HG03159 (cell line): ENCODE measurements around the gene AZIN2.
"Not testable (repeated sequence)": the region's sequence is repeated elsewhere in the genome, so short reads cannot be mapped to it uniquely, and the experiment has no call there.

Source experiments
- ATAC-seq: cut with Tn5 transposase; IDR thresholded peaks from one replicate; pipeline ENCODE4 v1.9.1; 2021; ENCODE audit warnings: mild to moderate bottlenecking, moderate library complexity; ENCODE audit not compliant: unreplicated experiment

Gene AZIN2

DNA sequence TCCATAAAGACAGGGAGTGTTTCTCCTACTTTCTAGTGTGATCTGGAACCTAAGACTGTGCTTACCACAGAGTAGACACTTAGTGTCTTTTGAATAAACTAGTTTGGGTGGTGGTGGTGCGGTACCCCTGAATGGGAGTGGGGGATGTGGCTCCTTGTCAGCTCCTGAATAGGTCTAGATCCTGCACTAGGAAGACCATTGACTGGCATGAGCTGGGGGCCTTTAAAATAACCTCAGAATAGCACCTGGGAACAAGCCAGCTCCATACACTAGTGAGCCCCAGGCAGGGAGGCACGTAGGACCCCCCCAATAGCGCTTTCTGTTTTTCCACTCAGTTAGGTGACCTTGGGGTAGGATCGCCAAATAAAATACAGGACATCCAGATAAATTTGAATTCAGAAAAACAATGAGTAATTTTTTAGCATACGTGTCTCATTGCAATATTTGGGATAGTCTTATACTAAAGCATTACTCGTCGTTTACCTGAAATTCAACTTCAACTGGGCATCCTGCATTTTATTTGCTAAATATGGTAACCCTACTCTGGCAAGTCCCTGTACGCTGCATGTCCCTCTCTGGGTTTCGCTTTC lies 45.6 kb downstream of the AZIN2 start:
- ATAC-seq: no peak

- ATAC-seq: peak; percentile 94
Measured at GRCh38 chr1:33127001-33127823, 46.3 kb downstream of the AZIN2 start.

DNA sequence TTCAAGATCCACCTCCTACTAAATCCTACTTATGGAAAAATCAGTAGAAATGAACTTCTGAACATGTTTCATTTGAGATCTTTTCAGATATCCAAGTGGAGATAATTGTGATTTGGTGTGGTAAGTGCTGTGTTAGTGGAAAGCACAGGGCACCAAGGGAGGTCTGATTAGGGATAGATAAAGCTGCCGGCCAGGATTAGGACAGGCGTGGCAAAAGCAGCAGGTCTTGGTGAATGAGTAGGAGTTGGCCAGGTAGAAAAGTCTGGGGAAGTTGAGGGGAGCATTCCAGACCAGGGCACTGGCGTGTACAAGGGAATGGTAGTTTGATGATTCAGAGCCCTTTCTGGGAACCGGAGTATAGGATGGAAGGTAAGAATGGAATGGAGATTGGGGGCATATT lies 47.8 kb downstream of the AZIN2 start:
- ATAC-seq: no peak

DNA sequence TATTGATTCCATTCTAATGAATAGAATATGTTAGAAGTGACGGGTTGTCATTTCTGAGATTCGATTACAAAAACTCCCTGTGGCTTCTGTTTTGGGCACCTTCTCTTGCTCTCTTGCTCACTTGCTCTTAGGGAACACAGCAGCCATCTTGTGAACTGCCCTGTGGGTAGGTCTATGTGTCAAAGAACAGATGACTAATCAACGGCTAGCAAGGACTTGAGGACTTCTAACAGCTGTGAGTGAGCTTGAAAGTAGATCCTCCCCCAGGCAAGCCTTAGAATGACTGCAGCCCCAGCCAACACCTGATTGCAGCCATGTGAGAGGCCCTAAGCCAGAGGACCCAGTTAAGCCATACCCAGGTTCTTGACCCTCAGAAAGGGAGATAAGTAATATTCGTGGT lies 49.3 kb downstream of the AZIN2 start:
- ATAC-seq: no peak

DNA sequence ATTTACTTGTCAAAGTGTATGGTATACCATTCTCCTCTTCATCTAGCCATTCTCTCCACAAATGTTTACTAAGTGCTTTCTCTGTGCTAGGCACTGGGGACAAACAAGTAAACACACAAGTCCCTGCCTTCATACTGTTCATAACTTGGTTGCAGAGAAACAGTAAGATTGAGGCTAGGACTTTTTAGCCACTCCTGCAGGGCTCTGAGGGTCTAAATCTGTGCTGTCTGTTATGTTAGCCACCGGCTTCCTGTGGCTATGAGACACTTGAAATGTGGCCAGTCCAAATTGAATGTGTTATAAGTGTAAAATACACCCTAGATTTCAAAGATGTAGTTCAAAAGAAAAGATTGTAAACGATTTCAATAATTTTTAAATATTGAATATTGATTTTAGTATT lies 50.2 kb downstream of the AZIN2 start:
- no peak for ATAC-seq

DNA sequence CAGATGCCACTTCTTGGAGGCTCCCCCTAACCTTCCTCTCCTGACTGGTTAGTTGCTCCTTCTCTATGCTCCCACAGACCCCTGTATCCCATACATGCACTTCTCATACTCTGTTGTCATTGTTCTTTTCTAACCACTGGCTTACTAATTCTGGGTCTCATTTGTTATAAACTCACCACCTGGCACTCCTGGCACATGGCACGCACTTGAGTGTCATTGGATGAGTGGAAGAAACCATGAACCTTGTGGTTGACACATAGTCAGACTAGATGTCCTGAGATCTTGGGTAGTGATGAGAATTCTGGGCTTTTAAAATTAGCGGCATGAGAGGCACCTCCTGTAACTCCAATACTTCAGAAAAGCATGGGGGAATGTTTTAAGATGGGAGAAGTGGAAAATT lies 51.6 kb downstream of the AZIN2 start:
- ATAC-seq: no peak

DNA sequence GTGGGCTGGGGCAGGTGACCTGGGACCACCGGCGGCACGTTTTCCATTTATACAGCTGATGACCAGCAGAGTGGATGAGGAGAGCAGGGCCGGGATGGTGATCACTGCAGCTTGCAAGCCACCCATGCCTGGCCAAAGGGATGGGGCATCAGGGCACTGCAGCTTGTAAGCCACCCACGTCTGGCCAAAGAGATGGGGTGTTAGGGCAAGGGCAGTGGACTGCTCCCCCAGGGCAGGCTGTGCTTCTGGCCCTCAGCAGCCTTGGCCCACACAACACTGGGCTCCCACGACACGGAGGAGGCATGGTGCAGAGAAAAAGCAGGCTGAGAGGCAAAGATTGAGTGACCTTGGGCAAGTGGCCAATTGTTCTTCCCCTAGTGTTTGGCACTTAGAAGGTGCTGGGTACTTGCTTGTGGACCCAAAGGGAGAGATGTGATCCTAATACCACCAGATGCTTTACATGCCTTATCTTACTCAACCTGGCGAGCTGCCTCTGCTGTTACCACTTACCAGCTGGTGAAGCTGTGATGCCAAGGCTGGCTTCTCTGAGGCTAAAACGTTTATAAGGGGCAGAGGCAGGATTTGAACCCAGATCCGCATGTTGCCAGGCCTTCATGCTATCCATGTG lies 52.6 kb downstream of the AZIN2 start:
- ATAC-seq: no peak

- ATAC-seq: not testable (repeated sequence)
Measured at GRCh38 chr1:33136041-33136440, 55.1 kb downstream of the AZIN2 start.

- no peak for ATAC-seq
Measured at GRCh38 chr1:33137800-33138199, 56.8 kb downstream of the AZIN2 start.

GRCh38 chr1:33140153-33141149 lies 59.5 kb downstream of the AZIN2 start:
- ATAC-seq: no peak

- ATAC-seq: no peak
Measured at GRCh38 chr1:33141216-33141615, 60.3 kb downstream of the AZIN2 start.

- no peak for ATAC-seq
Measured at GRCh38 chr1:33141781-33142180, 60.8 kb downstream of the AZIN2 start.

DNA sequence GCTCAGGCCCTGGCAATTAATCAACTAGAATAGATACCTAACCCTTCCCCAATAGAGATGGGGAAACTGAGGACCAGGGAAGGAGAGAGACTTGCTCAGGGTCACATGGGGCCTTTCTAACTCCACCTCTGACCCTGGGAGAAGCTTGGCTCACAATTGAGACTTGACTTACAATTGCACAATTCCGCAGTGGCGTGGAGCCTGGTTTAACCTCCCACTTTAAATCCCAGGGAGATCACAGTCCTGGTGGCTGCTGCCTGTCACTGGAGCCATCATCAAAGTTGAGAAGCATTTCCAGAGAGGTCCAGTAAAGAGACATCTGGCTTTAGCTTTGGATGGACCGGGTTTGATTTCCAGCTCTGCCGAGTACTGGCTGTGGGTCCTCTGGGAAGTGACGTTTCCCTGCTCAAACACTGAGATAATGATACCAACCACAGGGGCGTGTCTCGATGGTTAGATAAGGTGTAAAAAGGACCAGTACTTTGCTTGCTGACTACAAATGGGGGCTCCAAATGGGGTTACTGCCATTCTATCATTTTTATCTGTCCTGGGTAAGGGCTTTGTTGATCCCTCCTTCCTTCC lies 61.6 kb downstream of the AZIN2 start:
- no peak for ATAC-seq

DNA sequence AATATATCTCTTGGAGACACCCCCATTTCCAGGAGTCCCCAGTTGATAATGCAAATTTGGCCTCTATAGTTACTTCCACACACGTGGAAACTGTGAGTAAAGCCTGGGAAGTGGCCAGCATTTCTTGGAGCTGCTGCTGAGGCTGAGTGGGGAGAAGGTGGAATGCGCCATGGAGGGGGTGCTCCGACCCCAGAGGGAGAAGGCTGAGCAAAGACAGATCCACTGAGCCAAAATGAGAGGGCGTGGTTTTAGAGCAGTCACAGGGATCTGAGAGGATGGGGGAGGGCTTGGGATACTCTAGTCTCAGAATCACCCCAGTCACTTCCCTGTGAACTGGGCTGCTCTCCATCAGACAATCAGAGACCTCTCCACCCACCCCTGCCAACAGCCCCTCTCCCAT lies 62.2 kb downstream of the AZIN2 start:
- ATAC-seq: no peak

DNA sequence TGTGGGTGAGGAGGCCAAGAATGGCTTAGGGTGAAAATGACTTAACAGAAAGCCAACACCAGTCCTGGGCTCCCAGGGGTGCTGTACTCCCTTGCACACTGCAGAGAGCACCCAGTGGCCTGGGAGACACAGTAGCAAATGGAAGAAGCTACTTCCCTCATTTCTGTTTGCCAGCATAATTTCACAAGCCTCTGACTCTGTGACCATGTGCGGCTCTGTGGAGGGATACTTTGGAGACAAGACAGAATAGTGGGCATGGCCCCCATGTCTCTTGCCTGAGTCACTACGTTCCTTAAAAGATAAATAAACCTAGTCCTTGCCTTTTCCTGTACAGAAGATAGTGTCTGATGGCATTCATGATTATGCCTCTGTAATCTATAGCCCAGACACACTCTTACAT lies 62.7 kb downstream of the AZIN2 start:
- ATAC-seq: no peak

- ATAC-seq: no peak
Measured at GRCh38 chr1:33146003-33146402, 65.0 kb downstream of the AZIN2 start.

DNA sequence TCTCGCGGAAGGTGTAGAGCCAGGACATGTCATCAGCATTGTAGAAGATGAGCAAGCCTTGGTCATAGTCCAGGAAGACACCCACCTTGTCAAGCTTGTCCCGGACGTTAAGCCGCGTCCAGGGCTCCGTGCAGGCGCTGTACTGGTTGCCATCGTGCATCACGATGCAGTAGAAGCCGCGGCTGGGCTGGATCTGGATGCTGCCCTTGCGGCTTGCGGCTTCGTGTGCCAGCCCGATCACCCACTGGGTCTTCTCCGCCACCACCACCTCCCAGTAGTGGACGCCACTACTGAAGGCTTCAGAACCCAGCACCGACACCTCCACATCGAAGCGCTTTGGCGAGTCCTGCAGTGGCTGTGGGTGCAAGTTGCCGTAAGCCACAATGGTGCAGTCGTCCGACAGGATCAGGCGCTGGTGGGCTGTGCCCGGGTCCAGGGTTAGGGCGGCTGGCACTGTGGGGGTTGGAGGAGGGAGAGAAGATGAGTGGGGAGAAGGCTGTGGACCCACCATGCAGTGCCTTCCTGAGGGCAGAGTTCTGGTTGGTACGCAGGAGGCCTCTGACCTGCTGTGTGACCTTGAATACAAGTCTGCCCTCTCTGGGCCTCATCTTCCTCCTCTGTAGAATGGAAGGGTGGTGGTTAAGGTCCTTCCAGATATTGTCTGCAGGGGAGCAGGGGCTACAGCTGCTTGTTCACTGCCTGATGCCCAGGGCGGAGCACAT lies 66.5 kb downstream of the AZIN2 start:
- ATAC-seq: no peak

- no peak for ATAC-seq
Measured at GRCh38 chr1:33147997-33148314, 67.0 kb downstream of the AZIN2 start.

- ATAC-seq: no peak
Measured at GRCh38 chr1:33148615-33149014, 67.7 kb downstream of the AZIN2 start.
